Measurements from ENCODE around the gene PLA1A.
"Not testable (repeated sequence)": the region's sequence is repeated elsewhere in the genome, so short reads cannot be mapped to it uniquely, and the experiment has no call there.

PLA1A gene

DNA sequence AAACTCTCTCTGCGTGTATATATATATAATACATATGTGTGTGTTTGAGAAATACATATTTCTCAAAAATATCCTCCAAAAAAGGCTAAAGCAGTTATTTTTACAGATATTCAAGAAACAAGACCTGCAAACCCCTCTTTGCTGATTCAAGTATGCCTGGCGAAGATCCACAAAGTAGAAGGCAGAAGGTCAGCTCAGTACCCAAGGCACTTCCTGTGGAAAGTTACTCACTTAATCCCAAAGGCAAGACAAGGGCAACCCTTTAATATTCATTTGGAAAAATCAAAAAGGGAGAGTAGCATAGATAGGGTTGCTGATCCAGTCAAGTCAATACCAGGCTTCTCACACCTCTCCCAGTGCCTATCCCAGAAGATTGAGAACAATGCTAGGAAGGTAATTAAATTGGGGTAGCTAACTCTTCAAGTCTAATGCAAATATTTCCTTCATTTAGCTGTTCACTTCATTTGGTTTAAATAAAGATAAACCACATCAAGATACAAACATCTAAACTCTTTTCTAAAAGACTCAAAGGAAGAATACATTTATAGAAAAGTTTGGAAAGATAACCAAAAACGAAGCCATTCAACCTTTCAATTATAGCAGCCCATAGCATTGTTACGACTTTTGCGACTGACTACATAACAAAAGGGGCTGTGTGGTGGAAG, 72.4 kb downstream of the PLA1A start:
- peaks cover 45% of the 10 kb centered on the region for H3K36me3 Mint-ChIP-seq (ENCODE audit: insufficient read depth)

DNA sequence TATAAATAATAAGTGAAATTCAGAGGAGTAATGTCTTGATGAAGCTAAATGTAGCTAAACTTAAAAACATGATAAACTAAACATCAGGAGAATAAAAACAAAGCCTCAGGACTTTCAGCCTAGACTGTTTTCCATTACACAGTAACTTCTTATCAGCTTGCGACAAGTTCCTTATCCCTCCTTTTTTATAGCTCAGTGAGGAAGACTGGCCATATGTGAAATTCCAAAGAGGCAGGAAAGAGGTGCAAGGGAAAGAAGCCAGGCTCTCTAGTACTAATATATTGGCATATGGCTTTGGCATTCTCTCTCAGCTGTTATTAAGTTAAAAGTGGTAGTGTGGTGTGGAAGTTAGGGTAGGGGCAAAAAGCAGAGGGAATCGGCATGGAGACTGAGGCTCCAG, 75.1 kb downstream of the PLA1A start:
- Mint-ChIP-seq H3K4me1 (peaks cover 36% of the 10 kb centered on the region), H3K27ac (ENCODE audit: low read depth) (no peak overlapping the region), H3K9me3 (no peaks in the 10 kb centered on the region), H3K4me3 (no peak overlapping the region), H3K36me3 (ENCODE audit: insufficient read depth) (peaks cover 53% of the 10 kb centered on the region), H3K27me3 (no peaks in the 10 kb centered on the region)
- DNase-seq (ENCODE audit: low spot score in 2 of 2) (no peak), ATAC-seq (replicated peaks; ENCODE audit: extremely low read depth, poor library complexity, severe bottlenecking) (no peak)

More for the DNA sequence above, 72.4 kb downstream of the PLA1A start:
- Mint-ChIP-seq H3K4me3 (no peak overlapping the region), H3K27me3 (no peaks in the 10 kb centered on the region), H3K27ac (ENCODE audit: low read depth) (peak overlapping the region; percentile 38), H3K4me1 (peaks cover 11% of the 10 kb centered on the region), H3K9me3 (no peaks in the 10 kb centered on the region)
- DNase-seq (ENCODE audit: low spot score in 2 of 2) (no peak), ATAC-seq (replicated peaks; ENCODE audit: extremely low read depth, poor library complexity, severe bottlenecking) (no peak)

GRCh38 chr3:119673875-119674274, 76.2 kb downstream of the PLA1A start:
- peaks cover 53% of the 10 kb centered on the region for H3K36me3 Mint-ChIP-seq (ENCODE audit: insufficient read depth)
- DNase-seq (ENCODE audit: low spot score in 2 of 2) (no peak), ATAC-seq (replicated peaks; ENCODE audit: extremely low read depth, poor library complexity, severe bottlenecking) (no peak)
- H3K27me3 Mint-ChIP-seq, result no peaks in the 10 kb centered on the region
- peaks cover 37% of the 10 kb centered on the region for H3K4me1 Mint-ChIP-seq
- H3K27ac Mint-ChIP-seq (ENCODE audit: low read depth), result no peak overlapping the region
- H3K9me3 Mint-ChIP-seq, result no peaks in the 10 kb centered on the region
- no peak overlapping the region for H3K4me3 Mint-ChIP-seq

DNA sequence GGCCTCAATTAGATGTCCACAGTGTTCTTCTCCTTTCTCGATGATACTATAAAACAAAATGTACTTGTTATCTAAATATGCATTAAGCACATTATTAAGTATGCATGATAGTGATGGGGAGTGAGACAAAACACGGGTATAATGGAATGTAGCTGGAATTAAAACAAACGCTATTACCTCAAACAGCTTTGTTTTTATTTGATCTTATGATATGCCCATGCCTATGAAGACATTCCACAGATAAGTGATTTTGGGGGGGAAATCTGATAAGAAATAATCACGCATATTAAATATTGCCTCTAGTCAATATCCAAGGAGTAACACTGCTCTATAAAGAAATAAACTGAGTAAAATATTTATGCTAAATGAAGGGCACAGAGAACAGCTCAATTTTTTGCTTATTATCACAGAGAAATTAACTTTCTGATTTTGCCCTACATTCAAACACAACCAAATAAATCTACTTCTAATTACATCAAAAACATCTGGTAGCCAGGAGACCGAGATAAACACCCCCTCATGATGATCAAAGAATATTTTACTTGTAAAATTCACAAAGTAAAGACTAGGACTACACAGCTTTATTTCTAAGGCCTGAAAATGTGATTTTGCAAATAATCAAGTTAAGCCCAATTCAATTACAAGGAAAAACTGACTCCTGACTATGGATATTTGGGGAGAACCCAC, 77.6 kb downstream of the PLA1A start:
- Mint-ChIP-seq H3K36me3 (ENCODE audit: insufficient read depth) (peaks cover 44% of the 10 kb centered on the region), H3K4me3 (peak overlapping the region; percentile 83), H3K4me1 (peaks cover 37% of the 10 kb centered on the region), H3K27me3 (no peaks in the 10 kb centered on the region), H3K27ac (ENCODE audit: low read depth) (no peak overlapping the region), H3K9me3 (no peaks in the 10 kb centered on the region)
- no peak for DNase-seq (ENCODE audit: low spot score in 2 of 2)
- ATAC-seq (replicated peaks; ENCODE audit: extremely low read depth, poor library complexity, severe bottlenecking), result no peak

DNA sequence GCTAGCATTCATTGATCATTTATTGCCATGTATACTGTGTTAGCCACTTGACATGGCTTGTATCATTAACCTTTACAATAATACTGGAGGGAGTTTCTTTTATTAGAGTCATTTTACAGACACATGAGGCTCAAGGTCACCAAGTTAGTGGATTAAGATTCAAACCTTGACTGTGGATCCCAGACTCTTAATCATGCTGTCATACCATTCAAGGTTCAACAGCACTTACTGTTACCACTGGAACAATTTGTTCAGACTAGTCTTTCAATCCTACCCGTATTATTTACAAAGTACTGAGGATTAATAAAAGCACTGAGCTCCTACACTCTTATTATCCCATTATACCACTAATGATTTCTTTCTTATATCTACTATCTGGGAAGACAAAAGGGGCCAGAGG, 78.3 kb downstream of the PLA1A start:
- H3K36me3 Mint-ChIP-seq (ENCODE audit: insufficient read depth), result peaks cover 39% of the 10 kb centered on the region
- DNase-seq (ENCODE audit: low spot score in 2 of 2) (no peak), ATAC-seq (replicated peaks; ENCODE audit: extremely low read depth, poor library complexity, severe bottlenecking) (no peak)
- peaks cover 37% of the 10 kb centered on the region for H3K4me1 Mint-ChIP-seq
- no peaks in the 10 kb centered on the region for H3K27me3 Mint-ChIP-seq
- peak overlapping the region; percentile 97 for H3K27ac Mint-ChIP-seq (ENCODE audit: low read depth)
- peak overlapping the region; percentile 83 for H3K4me3 Mint-ChIP-seq
- no peaks in the 10 kb centered on the region for H3K9me3 Mint-ChIP-seq

DNA sequence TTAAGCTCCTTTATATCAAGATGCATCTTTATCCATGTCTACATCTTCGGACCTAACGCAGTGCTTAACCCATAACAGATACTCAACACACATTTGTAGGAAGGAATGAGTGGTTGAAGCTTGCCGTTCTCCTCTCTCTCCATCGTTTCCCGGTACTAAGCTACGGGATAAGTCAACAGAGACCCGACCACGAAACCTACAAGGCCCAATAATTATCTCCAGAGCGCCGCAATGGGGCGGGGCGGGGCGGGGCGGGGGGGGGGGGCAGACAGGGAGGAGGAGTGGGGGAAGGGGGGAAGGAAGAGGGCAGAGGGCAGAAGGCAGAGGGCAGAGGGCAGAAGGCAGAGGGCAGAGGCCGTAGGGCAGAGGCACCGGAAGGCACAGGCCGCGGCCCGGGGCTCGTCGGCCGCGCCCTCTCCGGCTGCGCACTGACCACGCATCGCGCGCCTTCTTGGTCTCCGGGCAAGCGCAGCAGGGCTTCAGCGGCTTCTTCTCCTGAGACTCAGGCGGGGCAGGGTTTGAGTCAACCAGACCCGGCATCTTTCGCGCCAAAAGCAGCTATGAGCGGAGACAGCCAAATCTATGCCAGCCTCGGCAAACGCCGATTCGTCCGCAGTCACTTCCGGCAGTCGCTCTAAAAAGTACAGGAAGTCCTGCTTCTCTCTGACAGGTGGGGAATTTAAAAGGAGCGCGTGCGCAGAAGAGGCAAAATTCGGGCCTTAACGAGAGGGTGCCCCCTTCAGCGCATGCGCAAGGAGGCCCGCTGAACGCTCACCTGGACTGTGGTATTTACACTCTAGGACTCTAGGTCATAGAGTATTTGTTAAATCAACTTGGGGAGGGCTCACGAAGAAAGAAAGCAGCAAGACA, 79.3 kb downstream of the PLA1A start, which contains the start of gene COX17:
Gene COX17, minus strand, starts transcription at position 636 of the 870 bp plus-strand sequence. Its CDS starts 96 bp downstream, at position 540.
- peaks cover 37% of the 10 kb centered on the region for H3K4me1 Mint-ChIP-seq
- peak within 1 kb of the TSS; percentile 97 for H3K27ac Mint-ChIP-seq (ENCODE audit: low read depth)
- H3K36me3 Mint-ChIP-seq (ENCODE audit: insufficient read depth), result peaks cover 35% of the 10 kb centered on the region
- peak within 1 kb of the TSS; percentile 83 for H3K4me3 Mint-ChIP-seq
- DNase-seq (ENCODE audit: low spot score in 2 of 2) (peak; percentile 90 to 95), ATAC-seq (replicated peaks; ENCODE audit: extremely low read depth, poor library complexity, severe bottlenecking) (peak; percentile 88)
- H3K27me3 Mint-ChIP-seq, result no peaks in the 10 kb centered on the region
- H3K9me3 Mint-ChIP-seq, result no peaks in the 10 kb centered on the region

- Mint-ChIP-seq H3K27me3 (no peaks in the 10 kb centered on the region), H3K36me3 (ENCODE audit: insufficient read depth) (peaks cover 32% of the 10 kb centered on the region), H3K4me1 (peaks cover 37% of the 10 kb centered on the region), H3K4me3 (peak overlapping the region; percentile 83), H3K27ac (ENCODE audit: low read depth) (peak overlapping the region; percentile 97), H3K9me3 (no peaks in the 10 kb centered on the region)
- ATAC-seq (replicated peaks; ENCODE audit: extremely low read depth, poor library complexity, severe bottlenecking), result peak; percentile 0
- no peak for DNase-seq (ENCODE audit: low spot score in 2 of 2)
These were observed 79.9 kb downstream of the PLA1A start for GRCh38 chr3:119677641-119677934.

DNA sequence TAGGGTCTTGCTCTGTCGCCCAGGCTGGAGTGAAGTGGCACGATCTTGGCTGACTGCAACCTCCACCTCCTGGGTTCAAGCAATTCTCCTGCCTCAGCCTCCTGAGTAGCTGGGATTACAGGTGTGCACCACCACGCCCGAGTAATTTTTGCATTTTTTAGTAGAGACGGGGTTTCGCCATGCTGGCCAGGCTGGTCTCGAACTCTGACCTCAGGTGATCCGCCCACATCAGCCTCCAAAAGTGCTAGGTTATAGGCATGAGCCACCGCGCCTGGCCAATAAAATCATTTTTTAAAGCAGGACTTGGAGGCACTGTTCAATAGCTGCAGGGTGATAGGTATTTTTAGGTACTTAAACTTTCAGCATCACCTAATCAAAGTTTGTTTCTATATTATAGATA, 80.5 kb downstream of the PLA1A start:
- not testable (repeated sequence) for DNase-seq (ENCODE audit: low spot score in 2 of 2); ATAC-seq (replicated peaks; ENCODE audit: extremely low read depth, poor library complexity, severe bottlenecking); H3K27me3 Mint-ChIP-seq; H3K9me3 Mint-ChIP-seq
- Mint-ChIP-seq H3K27ac (ENCODE audit: low read depth) (peak overlapping the region; percentile 97), H3K36me3 (ENCODE audit: insufficient read depth) (peaks cover 28% of the 10 kb centered on the region), H3K4me3 (peak overlapping the region; percentile 83), H3K4me1 (peaks cover 33% of the 10 kb centered on the region)

Data from central memory CD8-positive, alpha-beta T cell (primary cell).